HCT116 (cell line): ENCODE data around the gene CIDEA.

Source experiments
- EGR1 ChIP-seq: IDR thresholded peaks from 2 replicates; pipeline ENCODE4 v1.6.1; 2012; ENCODE audit warnings: low read depth
- EZH2 ChIP-seq: fragments of 200-600 bp; sonication (generic); IDR thresholded peaks from 2 replicates; pipeline ENCODE4 v1.6.1; 2017; ENCODE audit warnings: antibody characterized with exemption, mixed run types
- POLR2A ChIP-seq: IDR thresholded peaks from 2 replicates; pipeline ENCODE4 v1.7.0; 2011; ENCODE audit warnings: borderline replicate concordance; ENCODE audit not compliant: insufficient read depth, insufficient read length; ENCODE audit errors: extremely low read depth
- TF ChIP-seq, protein P1 (sequence below), 3 experiments: fragments of 200-600 bp in 1 of 3; sonication (generic) in 1 of 3; IDR thresholded peaks in 2 of 3; conservative IDR thresholded peaks in 1 of 3; 2 replicates each; pipeline ENCODE4 v1.5.1; 2012 to 2017; ENCODE audit warnings: low read depth in 2 of 3, low read length in 2 of 3, antibody characterized with exemption in 1 of 3, borderline replicate concordance in 1 of 3, control low read depth in 1 of 3, mild to moderate bottlenecking in 1 of 3, mixed read lengths in 1 of 3, mixed run types in 1 of 3, moderate library complexity in 1 of 3; ENCODE audit not compliant: insufficient read depth in 1 of 3
- TF ChIP-seq, protein P2 (sequence below): IDR thresholded peaks from 2 replicates; pipeline ENCODE4 v1.6.1; 2011; ENCODE audit warnings: mild to moderate bottlenecking, low read length, moderate library complexity; ENCODE audit not compliant: insufficient replicate concordance; ENCODE audit errors: extremely low read depth

DNA sequence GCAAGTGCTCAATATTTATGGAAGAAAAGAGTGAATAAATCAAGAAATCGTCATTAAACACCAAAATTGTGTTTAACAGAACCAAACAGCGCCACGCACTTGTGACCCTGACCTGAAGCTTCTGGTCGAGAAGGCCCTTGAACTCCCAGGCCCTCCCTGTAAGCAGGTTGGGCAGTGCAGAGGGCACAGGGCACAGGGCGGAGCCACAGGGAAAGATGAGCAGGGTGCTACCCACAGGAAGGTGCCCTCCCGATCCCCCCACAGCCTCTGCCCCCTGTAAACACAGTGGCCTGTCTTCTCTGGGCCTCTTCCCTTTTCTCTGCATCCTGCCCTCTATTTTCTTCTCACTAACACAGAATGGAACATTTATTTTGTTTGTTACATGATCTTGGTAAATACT lies 37.0 kb downstream of the CIDEA start:
- TF ChIP-seq EGR1 (no peak), POLR2A (no peak), EZH2 (no peak)
- TF ChIP-seq, protein P1, sequence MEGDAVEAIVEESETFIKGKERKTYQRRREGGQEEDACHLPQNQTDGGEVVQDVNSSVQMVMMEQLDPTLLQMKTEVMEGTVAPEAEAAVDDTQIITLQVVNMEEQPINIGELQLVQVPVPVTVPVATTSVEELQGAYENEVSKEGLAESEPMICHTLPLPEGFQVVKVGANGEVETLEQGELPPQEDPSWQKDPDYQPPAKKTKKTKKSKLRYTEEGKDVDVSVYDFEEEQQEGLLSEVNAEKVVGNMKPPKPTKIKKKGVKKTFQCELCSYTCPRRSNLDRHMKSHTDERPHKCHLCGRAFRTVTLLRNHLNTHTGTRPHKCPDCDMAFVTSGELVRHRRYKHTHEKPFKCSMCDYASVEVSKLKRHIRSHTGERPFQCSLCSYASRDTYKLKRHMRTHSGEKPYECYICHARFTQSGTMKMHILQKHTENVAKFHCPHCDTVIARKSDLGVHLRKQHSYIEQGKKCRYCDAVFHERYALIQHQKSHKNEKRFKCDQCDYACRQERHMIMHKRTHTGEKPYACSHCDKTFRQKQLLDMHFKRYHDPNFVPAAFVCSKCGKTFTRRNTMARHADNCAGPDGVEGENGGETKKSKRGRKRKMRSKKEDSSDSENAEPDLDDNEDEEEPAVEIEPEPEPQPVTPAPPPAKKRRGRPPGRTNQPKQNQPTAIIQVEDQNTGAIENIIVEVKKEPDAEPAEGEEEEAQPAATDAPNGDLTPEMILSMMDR (IDR thresholded peaks at IDR 0.05 in 2 of 3, conservative IDR thresholded peaks at IDR 0.05 in 1 of 3; ENCODE audit: borderline replicate concordance in 1 of 3, insufficient read depth in 1 of 3, low read depth in 2 of 3, low read length in 2 of 3): no peak
- TF ChIP-seq, protein P2, sequence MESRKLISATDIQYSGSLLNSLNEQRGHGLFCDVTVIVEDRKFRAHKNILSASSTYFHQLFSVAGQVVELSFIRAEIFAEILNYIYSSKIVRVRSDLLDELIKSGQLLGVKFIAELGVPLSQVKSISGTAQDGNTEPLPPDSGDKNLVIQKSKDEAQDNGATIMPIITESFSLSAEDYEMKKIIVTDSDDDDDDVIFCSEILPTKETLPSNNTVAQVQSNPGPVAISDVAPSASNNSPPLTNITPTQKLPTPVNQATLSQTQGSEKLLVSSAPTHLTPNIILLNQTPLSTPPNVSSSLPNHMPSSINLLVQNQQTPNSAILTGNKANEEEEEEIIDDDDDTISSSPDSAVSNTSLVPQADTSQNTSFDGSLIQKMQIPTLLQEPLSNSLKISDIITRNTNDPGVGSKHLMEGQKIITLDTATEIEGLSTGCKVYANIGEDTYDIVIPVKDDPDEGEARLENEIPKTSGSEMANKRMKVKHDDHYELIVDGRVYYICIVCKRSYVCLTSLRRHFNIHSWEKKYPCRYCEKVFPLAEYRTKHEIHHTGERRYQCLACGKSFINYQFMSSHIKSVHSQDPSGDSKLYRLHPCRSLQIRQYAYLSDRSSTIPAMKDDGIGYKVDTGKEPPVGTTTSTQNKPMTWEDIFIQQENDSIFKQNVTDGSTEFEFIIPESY: no peak
